Endometrial microvascular endothelial cells (primary cell): ENCODE results near the gene TMEM263. TPM values are rescaled to one million over a fixed set of nuclear protein-coding genes. Genes with fewer than 3 reads are reported as not detected.

Experiments used
- in situ Hi-C: cut with HindIII; loops from 2 replicates; pipeline ENCODE4 v1.10.0; 2017; ENCODE audit warnings: low sequenced_read_pairs, low pct_unique_long_range_greater_than_20kb; ENCODE audit errors: inconsistent ontology term
- total RNA-seq: library from RNA; depleted of rRNA; stranded (reverse); fragments of >200 nt; gene quantifications from one replicate; pipeline ENCODE4 v1.2.3, GENCODE V29; 2015; ENCODE audit errors: inconsistent ontology term

TMEM263 gene
- total RNA-seq, 1 donor from 2014 or later: 57.8 TPM

DNA sequence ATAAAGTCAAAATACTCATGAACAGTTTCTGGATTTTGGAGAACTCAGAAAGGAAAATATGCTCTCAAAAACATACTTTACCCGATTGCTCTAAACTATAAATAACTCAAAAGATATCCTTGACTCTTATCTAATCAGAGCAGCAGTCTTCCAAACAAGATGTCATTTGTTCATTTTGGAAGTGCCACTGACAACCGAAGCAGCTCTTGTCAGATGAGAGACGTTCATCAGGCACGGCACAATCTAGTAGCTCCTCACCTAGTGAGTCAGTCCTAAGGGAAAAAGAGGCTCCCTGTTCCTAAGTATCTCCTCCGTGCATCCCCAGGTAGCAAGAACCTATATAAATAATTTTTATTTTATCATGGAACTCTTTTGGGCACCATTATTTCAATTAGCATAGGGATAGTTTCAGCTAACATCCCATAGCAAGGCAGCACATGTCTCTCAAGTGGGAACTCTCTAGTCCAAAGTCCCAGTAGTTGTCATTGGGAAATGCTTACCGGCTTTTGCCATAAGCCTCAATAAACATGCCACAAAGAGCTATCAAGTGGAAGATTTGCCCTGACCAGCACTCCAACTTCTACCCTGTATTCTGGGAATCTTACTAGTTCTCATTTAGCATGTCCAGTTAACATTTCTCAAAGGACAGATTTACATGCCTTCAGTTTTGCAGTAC lies 14.1 kb upstream of the TMEM263 start:
- in situ Hi-C loops: no loop called here

DNA sequence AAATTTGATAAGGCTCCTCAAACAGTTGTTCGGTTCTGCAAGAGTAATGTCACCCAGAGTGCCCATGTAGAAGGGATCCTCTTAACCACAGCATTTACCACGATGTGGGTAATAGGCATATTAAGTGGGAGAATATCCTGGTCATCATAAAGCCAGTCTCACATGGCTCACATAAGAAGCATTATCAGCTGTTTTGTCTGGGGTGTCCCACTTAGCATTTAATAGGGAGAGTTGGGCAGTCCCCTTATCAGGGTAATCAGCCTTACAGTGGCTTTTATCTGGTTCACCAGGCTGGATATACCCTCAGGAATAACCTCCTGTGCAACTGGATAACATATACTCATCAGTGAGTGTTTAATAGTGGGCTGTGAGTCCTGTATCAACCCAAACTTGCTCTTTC lies 12.9 kb upstream of the TMEM263 start:
- in situ Hi-C loops: no loop called here

DNA sequence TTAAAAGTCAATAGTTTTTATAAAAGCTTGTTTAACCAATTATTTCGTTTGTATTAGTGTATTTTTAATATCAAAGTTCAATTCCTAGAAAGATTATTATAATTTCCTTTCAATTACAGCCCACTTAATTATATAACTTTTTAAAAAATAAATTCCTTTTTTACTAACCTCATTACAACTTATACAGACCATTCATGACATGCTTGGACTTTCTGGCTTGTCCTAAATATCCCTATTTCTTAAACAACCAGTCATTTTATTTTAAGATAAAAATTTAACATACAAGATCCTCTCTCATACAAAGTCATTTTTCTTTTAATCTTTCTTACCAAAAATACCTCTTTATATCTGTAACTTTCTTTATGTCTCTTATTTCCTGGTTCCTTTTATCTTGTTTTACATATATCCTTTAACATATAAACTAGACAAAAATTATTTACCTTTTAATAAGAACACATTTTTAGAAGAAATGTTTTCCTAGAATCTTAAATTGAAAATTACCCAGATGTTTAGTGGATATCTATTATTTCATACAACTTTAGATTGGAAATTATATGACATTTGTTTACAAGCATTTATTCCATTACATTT lies 10.4 kb upstream of the TMEM263 start:
- in situ Hi-C loops: no loop called here

DNA sequence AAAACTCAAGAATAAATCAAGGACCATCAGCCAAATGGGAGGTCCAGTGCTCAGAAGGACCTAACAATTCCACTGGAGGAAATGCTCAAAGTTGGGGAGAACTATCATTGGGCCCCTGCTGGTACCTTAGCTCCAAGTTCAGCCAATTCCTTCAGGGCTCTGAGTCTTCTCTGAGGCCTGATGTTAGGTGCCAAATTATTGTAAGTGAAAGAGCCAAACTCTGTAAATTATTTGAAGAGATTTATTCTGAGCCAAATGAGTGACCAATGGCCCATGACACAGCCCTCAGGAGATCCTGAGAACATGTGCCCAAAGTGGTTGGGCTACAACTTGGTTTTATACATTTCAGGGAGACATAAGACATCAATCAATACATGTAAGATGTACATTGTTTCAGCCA lies 8.2 kb upstream of the TMEM263 start:
- in situ Hi-C loops: no loop called here

DNA sequence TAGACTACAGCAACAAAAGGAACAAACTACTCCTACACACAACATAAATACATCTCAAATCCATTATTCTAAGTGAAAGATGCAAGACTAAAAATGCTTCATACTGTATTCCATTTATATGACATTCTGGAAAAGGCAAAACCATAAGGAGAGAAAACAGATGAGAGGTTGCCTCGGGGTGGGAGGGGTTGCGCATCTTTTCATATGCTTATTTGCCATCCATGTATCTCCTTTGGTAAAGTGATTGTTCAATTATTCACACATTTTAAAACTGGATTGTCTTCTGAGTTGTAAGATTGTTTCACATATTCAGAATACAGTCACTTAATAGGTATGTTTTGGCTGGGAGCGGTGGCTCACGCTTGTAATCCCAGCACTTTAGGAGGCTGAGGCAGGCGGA lies 5.1 kb upstream of the TMEM263 start:
- in situ Hi-C loops: no loop called here

DNA sequence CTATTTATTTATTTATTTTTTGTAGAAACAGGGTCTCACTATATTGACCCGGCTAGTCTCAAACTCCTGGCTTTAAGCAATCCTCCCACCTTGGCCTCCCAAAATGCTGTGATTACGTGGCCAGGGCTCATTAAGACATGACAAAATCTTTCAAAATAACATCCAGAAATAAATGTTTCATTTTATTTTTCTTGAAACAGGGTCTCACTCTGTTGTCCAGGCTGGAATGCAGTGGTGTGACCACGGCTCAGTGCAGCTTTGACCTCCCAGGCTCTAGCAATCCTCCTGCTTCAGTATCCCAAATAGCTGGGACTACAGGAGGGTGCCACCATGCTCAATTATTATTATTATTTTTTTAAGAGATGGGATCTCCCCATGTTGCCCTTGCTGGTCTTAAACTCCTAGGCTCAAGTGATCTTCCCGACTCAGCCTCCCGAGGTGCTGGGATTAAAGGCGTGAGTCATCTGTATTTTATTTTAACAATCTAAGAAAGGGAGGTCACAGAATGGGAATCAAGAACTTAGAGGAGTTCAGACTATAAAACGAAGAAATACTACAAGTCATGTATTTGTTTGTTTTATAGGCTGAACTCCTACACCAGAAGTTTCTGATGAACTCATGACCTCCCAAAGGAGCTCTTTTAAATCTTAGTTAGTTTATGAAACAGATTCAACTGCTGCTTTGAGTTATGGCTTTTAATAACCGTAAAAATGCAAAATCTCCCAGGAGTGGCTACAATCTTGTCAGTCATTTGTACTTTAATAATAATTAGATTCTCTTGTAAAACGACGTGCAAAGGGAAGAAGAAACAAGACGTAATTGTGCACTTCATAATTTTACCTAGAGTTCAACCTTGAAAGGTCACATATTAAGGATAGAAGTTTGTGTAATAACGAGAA lies 2.1 kb upstream of the TMEM263 start:
- in situ Hi-C loops: no loop called here

DNA sequence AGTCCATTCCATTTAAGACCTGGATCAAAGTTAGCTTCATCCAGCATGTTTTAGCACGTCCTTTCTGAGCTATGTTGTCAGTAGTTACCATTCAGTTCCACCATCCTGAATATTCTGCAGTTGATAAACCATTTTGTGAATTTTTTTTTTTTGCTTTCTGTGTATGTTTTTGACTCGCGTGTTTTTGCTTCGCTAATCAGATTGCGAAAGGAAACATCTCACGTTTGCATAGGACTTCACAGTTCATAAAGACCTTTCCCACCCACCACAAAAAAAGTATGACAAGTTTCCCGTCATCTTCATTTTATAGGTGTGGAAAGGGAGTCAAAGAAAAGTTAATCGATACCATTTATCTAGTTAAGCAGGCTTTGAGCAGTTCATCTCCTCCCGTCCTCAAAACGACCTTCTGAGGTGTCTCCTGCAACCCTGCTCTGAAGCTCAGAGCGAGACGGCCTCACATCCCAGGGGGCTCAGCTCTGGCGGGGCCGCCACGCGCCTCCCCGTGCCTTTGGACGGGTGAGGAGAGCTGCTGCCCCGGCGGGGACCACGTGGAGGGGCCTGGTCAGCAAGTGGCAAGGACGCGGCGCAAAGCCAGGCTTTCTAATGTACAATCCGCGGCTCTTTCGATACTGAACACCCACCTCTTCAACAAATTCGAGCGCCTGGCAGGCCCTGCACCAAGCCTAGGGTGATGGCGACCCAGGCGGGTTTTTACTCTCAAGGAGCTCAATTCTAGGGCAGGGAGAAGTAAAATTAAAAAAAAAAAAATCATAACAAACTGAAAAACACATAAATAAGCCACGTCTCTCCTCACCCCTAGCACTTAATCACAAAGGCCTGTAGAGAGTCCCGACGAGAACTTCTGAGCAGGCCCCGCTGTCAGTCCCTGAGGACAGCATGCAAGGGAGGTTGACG lies 988 bp upstream of the TMEM263 start:
- in situ Hi-C loops: no loop called here

DNA sequence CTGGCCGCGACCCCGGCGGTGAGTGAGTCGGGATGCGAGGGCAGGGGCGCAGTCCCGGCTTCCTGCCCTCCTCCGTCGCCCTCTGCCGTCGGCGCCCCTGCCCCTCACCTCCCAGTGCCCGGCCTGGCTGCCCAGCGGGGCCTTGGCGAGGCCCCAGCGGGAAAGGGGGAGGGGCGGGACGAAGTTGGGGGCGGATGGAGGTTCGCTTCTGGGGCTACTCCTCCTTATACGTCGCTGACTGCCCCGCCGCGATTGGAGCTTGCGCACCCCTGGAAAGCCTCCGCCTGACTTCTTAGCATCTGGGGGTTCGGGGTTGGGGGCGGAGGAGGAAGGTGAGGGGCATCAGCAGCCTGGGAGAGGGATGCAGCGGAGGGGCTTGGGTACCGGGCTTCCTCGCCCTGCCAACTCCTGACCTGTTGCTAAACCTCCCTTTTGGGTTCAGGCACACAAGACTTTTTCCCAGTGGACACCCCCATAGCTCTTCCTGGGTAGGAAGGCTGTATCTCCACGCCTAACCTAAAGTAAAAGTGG lies 406 bp downstream of the TMEM263 start:
- in situ Hi-C loops: no loop called here

DNA sequence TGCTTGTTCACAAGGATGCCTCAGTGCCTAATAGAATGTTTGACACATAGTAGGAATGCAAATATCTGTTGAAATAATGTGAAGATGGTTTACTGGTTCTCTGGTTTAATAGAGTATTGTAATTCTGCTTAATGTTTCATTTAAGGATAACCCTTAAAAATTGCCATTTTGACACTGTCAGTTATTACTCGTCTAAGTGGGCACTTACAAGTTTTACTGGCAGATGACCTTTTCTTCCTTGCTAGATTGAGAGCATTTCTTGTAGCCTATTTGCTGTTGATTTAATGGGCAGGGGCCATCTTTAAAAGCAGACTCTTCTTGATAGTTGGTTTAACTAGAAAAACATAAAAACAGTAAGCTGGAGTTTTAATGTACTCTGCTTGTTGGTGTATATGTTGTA lies 1.9 kb downstream of the TMEM263 start:
- in situ Hi-C loops: no loop called here

DNA sequence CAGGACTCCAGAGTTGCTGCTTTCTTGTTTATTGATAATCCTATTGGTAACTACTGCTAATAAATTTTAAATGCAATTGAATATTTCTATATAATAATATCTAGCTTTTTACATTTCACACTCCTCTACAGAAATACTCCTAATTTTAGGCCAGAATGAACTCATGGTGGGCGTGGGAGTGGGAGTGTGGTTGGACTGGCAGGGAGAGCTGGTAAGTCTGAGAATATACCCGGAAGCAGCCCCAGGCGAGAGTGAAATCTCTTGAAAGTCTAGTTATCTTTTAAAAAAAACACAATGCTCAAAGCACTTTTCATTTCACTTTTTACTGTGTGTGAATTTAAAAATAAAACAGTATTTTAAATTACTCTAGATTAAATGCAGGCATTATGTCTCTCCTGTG lies 4.7 kb downstream of the TMEM263 start:
- in situ Hi-C loops: no loop called here

DNA sequence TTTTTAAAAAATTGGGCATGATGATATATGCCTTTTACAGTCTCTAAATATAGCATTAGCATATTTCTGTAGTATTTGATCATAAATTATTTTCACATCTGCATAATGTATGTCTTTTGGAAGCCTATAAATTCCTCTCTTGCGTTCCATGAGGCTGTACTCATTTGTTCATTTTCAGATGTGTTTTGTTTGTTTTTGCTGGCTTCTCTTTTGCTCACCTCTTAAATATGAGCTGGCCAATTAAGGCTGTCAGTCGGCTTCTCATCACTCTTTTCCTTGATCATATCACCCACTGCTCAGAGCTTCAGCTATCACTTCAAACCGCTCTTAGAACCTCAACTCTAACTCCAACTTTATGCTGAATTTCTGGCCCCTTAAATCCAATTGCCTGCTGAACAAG lies 6.6 kb downstream of the TMEM263 start:
- in situ Hi-C loops: no loop called here

DNA sequence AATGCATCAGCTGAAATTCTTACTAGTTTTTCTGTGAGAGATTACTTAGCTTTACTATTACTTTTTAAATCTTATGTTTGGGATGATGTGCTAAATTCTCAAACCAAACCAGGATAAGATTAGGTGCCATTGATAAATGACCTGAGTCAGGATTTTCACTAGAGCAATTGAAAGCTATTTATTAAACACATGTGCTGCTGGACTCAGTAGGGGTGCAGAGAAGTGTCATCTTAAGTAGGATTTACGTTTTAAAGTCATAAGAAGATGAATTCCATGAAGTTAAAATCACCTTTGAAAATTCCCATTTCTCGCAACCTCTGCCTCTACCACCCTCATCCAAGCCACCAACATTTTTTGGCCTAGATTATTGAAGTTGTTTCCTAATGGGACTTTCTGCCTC lies 8.8 kb downstream of the TMEM263 start:
- in situ Hi-C loops: no loop called here

DNA sequence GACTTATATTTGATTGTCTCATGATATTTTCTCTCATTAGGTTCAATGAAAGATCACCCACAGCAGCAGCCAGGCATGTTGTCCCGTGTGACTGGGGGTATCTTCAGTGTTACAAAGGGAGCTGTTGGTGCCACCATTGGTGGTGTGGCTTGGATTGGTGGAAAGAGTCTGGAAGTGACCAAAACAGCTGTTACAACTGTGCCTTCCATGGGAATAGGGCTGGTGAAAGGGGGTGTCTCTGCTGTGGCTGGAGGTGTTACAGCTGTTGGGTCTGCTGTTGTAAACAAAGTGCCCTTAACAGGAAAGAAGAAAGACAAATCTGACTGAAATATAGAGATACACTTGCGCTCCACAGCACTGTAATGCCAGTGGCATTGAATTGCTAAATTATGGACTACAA lies 15.4 kb downstream of the TMEM263 start:
- in situ Hi-C loops: no loop called here

DNA sequence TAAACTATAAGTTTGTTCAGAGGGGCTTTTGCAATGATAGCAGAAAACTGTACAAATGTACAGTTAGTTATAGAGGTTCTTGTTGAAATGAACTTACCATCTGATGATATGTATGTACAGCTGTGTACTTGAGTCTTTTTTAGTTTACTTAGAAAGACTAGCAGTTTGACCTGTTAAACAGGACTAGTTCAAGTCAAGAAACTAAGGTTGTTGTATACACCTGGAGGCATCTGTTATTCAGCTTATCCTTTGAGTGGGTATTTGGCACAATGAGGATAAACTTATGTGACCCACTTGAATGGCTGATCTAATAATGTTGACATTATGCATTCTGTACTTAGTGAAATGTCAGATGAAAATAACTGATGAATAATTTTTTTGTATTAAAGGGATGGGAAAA lies 17.8 kb downstream of the TMEM263 start:
- in situ Hi-C loops: no loop called here

DNA sequence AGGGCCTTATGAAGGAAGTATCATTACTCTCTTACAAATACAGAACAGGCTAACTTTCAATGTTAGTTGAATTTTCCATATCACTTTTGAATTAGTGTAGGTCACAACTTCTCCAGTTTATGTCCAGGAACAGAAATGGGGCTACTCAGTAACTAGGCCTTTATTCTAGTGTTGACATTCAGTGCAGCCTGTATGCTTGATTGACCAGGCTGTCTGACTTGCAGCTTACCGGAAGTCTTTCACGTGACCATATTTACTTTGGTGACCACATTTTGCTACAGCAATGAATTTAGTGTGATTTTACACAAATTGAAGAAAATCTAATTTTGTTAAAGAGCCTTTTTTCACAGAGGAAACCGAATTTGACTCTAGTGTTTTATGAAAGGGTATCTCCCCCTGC lies 18.8 kb downstream of the TMEM263 start:
- in situ Hi-C loops: no loop called here

DNA sequence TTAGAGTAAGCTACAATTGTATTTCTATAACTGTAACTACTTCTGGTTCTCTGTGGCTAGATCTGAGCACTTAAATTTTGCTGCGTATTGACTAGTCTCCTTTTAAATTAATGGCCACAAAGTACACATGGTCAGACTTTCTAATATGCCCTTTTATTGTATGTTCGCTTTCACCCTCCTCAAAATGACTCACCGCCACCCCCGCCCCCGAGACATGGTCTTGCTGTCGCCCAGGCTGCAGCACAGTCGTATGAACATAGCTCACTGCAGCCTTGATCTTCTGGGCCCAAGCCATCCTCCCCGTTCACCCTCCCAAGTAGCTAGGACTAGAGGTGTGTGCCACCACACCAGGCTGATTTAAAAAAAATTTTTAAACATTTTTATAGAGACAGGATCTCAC lies 19.4 kb downstream of the TMEM263 start:
- in situ Hi-C loops: no loop called here

DNA sequence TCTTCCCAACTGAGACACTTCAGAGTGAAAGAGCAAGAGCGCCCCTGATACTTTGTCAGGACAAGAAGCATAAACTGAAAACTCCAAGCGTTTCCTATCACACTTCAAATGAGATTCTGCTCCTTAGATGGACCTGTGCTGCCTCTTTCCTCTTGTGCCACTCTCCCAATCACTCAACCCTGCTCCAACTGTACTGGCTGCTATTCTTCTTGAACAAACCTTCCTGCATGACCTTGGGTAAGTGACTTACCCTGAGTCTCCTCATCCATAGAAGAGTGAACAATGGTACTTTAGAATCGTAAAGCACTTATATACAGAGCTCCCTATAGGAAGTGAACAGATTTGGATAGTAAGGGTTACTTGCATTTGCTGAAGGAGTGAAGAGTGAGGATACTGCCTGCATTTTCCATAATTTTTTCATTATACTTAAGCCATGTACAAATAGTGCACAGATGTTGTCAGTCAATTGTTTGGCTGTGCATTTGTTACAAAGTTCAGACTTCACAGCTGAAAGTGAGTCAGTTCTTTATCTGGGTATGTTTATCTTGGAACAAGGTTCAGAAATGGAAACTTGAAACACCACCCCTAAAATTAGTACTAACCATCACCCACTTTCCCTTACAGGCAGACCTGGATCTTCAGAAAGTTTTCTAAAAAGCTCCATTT lies 20.4 kb downstream of the TMEM263 start:
- in situ Hi-C loops: no loop called here

DNA sequence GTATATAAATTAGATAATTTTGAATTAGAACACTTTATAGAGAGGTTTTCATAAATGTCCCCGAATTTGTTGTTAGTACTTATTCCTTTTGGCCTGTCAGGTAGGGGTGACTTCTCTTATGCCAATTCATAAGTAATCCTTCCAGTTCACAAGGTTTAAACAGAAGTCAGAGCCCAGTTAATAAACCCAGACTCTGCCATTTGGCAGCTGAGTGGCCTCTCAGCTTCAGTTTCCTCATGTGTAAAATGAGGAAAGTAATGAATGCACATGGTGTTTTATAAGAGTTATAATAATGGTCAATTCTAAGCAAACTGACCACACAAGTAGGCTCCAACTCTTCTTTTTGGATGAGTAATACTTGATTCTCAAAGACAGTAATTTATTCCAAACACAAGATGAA lies 21.0 kb downstream of the TMEM263 start:
- in situ Hi-C loops: no loop called here
